ENCODE data around the gene PPIA.

PPIA gene

DNA sequence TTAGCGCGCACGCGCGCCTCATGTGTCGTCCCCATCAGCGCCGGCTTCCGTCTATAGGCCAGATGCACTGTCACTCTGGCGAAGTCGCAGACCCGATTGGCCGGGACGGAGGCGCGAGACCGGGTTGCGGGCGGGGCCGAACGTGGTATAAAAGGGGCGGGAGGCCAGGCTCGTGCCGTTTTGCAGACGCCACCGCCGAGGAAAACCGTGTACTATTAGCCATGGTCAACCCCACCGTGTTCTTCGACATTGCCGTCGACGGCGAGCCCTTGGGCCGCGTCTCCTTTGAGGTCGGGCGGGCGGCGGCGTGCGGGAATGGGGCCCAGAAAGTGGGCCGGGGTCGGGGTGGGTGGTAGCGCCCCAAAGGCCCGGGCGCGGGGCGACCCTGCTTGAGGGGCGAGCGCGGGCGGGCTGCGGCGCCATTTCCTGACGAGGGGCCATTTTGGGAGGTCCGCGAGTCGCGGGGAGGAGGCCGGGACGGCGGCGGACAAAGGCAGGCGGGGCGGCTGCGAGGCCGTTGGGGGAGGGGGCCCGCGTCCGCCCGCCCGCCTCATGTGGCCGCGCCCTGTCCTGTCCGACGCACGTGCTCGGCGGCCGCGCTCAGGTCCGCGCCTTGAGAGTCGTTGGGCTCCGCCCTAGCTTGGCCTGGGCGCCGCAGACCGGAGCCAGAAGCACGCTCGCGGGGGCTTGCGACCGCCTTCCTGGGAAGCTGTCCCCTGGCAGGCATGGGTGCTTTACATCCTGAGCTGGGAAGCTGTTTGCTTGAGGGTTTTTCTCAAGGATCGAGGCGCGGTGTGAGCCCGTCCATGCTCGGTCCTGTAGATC, at the start of gene PPIA:
TSS of gene PPIA (plus strand) at position 178 of the 825 bp plus-strand sequence. CDS start at position 222, 44 bp downstream.
- peak; percentile 87 to 90 for ATAC-seq

GRCh38 chr7:44748045-44748947, 48.2 kb upstream of the PPIA start, which contains the start of gene ZMIZ2:
ZMIZ2 (plus strand) TSS chr7:44748847; CDS start chr7:44756250, 7,403 bp downstream.
- peak; percentile 79 to 83 for ATAC-seq

GRCh38 chr7:44748948-44749731, 47.3 kb upstream of the PPIA start:
- peak in 1 of 2 donors; percentile 2 for ATAC-seq

- no peak for ATAC-seq
These were observed 46.5 kb upstream of the PPIA start for GRCh38 chr7:44749992-44750391.

DNA sequence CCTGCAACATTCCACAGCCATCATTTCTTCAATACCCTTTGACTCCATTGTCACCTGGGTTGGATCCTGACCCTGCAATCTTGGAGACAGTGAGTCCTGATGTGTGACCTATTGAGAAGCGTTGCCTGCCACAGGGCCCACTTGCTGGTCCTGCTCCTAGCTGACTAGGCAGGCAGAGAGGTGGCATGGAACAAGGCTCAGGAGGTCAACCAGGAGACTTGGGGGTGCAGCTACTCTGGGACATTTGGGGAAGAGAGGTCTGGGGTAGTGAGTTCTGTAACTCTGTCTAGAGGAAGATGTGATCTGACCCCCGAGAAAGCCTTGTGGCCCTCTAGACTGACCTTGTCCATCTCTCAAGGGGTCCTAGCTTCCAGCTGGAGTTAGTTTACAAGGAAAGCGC, 46.1 kb upstream of the PPIA start:
- ATAC-seq = no peak

DNA sequence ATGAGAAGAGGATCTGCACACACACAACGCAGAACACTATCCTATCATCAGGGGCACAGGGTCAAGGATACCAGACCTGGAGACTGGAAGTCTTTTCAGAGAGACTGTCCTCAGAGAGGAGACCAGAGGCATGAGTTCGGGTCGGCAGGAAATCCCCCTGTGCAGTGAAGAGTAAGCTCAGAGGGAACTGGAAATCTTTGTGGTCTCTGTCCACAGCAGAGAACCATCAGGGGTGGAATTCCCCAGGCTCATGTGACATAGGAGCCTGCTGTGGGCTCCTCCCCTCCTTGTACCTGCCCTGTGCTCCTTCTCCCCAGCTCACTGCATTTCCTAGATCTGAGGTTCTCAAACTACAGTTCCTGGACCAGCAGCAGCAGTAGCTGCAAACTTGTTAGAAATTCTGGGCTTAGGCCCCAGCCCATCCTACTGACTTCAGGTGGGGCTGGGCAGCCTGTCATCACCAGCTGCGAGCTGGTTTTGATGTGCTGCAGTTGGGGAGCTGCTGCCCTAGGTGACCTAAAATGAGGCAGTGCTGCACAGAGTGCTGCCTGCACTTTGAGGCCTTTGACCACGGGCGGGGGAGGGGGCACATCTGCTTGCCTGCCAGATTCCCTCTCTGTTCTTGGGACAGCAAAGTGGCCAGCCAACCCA, 45.4 kb upstream of the PPIA start:
- peak; percentile 57 to 62 for ATAC-seq

- ATAC-seq = no peak
These were observed 43.7 kb upstream of the PPIA start for GRCh38 chr7:44752822-44753221.

- no peak for ATAC-seq
These were observed 41.4 kb upstream of the PPIA start for GRCh38 chr7:44754802-44755697.

GRCh38 chr7:44755698-44756627, 40.5 kb upstream of the PPIA start:
- no peak for ATAC-seq

- no peak for ATAC-seq
These were observed 39.6 kb upstream of the PPIA start for GRCh38 chr7:44756904-44757303.

- ATAC-seq = no peak
These were observed 39.2 kb upstream of the PPIA start for GRCh38 chr7:44757311-44757710.

DNA sequence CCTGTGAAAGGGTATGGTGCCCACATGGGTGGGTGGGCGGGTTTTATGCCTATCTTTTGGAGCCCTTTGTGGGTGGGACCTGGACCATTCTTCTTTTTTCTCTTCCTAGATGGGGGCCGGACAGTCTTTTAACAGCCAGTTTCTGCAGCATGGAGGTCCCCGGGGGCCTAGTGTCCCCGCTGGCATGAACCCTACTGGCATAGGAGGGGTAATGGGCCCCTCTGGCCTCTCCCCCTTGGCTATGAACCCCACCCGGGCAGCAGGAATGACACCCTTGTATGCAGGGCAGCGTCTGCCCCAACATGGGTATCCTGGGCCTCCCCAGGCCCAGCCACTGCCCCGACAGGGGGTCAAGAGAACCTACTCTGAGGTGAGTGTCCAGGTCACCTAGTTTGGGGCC, 38.7 kb upstream of the PPIA start:
- no peak for ATAC-seq

DNA sequence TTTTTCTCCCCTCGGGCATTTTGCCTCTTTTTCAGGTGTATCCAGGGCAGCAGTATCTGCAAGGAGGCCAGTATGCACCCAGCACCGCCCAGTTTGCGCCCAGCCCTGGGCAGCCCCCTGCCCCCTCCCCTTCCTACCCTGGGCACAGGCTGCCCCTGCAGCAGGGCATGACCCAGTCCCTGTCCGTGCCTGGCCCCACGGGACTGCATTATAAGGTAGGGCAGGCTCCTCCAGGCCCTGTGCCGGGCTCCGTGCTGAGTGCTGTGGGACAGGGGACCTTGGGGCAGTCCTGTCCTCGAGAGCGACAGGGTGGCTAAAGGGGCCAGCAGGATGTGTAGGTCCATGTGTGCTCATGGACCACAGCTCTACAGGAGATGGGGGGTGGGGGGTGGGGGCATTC, 37.2 kb upstream of the PPIA start:
- ATAC-seq = no peak

- ATAC-seq = no peak
These were observed 36.4 kb upstream of the PPIA start for GRCh38 chr7:44760034-44760580.

- ATAC-seq = no peak
These were observed 35.0 kb upstream of the PPIA start for GRCh38 chr7:44761207-44762161.

DNA sequence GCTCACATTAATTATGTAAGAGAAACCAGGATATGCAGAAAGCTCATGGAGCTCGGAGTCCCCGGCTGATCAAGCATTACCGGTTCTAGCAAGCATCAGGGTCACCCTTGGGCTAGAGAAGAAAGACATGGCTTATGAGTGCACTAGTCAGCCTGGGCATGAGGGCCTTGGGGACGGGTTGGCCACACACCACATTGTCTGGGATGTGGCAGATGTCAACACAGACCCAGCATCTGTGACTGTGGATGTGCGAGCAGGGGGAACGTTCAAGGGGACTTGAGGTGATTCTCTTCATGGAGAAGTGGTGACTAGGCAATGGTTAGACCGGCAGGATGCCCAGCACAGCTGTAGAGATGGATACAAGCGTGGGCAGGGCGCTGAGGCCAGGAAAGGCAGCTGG, 34.2 kb upstream of the PPIA start:
- ATAC-seq = no peak

DNA sequence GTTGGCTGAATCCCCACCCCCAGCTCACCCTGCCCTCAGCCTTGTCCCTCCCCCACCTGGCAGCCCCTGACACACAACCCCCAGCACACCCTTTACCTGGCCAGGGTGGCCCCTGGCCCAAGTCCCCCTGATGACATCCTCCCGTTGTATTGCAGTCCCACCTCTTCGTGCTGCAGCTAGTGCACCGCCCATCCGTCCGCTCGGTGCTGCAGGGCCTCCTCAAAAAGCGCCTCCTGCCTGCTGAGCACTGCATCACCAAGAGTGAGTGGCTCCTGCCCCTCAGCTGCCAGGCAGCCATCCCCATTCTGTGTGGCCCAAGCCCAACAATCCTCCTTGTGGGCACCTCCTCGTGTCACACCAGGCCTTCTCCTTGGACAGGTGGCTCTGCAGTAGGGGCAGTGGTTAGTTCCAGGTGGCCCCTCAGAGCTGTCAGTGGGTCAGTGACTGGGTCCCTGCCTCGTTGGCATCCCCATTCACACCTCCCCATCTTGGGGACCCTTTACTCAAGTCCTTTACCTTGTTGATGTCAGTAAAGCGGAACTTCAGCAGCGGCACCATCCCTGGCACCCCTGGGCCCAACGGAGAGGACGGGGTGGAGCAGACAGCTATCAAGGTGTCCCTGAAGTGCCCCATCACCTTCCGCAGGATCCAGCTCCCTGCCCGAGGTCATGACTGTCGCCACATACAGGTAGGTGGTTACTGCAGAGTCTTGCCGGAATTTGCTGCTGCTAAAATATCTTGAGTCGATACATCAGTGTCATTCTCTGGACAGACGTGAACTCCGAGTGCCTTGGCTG, 33.6 kb upstream of the PPIA start:
- no peak for ATAC-seq

DNA sequence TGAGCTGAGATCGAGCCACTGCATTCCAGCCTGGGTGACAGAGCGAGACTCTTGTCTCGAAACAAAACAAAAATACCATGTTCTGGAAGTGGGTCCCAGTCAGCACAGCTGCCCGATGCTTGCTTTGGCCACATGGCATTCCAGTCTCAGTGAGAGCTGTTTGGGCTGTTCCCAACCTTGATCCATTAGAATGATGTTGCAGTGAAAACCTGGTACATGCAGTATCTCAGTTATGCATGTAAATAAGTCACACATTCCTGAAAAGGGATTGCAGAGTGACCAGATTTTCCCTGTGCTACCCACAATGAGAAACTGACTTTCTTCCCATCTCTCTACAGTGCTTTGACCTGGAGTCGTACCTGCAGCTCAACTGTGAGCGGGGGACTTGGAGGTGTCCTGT, 32.4 kb upstream of the PPIA start:
- no peak for ATAC-seq

Measured in activated CD4-positive, CD25-positive, alpha-beta regulatory T cell treated with anti-CD3 and anti-CD28 coated beads, Interleukin-2, amount 50 U/mL, for 24 hours (primary cell).